ENCODE results near the gene PLA2G4B.

GRCh38 chr15:41877631-41878354, 39.1 kb downstream of the PLA2G4B start:
- TF ChIP-seq POLR2A (IDR thresholded peaks at IDR 0.05; ENCODE audit: low read depth, low read length) (no peak), POLR2AphosphoS5 (IDR thresholded peaks at IDR 0.05; ENCODE audit: low read depth, low read length) (no peak)

Measured in GM12892 (cell line).